CD1c-positive myeloid dendritic cell (primary cell): ENCODE measurements around the gene TM9SF1.
A peak's percentile ranks its signal among the peaks of the same experiment; 100 is the strongest.

Experiments
- DNase-seq: peaks from one replicate; pipeline ENCODE4 v3.0.0-alpha.2; 2016; ENCODE audit errors: extremely low spot score

TM9SF1 gene

DNA sequence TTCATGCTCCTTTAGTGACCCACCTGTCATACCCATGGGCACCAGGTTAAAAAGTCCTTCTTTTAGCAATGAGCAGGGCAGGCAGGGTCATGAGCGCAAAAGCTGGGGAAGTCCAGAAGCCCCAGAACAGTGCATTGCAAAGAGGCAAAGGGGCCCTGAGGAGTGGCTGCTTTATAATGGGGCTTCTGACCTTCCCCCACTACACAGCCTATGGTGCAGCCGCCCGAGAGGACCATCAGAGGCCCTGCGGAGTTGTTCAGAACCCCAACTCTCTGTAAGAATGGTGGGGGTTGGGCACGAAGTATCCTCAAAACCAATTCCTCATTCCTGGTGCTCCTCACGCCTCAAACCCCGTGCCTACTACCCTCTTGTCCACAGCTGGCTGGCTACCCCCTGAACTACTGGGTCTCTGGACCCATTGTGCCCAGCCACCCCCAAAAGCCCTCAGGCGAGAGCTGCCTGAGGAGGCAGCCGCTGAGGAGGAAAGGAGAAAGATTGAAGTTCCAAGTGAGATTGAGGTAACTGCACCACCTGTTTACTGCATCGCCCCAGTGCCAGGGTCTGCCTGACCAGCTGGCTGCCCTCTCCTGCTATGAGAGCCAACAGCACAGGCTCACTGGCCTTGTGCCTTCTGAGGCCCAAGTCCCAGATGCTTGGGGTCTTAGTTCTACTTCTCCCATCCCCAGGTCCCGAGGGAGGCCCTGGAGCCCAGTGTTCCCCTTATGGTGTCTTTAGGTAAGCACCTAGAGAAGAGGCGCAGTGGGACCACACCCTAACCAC, 16.7 kb downstream of the TM9SF1 start:
- DNase-seq = no peak

DNA sequence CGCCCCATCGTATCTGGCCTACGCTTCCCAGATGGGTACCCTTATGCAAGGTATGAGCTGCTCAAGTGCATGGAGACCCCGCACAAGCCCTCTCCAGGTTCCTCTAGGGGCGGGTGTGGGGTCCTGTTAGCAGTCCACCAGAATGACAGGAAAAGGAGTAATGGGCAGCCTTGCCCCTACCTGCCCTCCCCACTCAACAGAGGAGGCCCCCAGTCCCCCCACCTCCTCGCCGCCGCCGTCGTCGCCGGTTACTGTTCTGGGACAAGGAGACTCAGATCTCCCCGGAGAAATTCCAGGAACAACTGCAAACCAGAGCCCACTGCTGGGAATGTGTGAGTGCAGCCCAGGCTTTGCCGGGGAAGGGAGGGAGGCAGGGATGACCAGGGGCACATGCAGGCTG, 17.4 kb downstream of the TM9SF1 start:
- no peak for DNase-seq

DNA sequence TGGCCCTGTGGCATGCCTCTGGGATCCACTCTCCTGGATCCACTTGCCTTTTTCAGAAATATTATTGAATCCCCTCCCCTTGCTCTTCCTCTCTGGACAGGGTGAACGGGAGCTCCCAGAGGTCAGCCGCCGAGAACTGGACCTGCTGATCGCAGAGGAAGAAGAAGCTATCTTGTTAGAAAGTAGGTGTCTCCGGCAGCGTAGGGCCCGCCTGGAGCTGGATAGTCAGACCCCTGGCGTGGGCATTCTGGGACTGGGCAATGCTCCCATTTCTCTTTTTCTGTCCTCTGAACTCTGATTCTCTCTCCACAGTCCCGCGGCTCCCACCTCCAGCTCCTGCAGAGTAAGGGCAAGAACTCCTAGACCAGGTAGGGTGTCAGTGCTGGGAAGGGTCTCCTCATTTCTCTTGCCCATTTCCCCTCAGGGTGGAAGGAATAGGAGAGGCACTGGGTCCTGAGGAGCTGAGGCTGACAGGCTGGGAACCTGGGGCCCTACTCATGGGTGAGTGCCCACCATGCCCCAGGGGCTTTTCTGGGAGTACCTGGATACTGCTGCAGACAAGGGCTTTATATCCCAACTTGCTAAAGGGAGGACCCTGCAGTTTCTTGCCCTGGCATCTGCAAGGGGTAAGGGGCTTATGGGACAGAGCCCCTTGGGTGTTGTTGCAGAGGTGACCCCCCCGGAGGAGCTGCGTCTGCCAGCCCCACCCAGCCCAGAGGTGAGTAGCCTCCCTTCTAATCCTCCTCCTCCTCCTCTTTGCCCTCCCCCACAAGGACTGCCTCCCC, 18.0 kb downstream of the TM9SF1 start:
- no peak for DNase-seq

DNA sequence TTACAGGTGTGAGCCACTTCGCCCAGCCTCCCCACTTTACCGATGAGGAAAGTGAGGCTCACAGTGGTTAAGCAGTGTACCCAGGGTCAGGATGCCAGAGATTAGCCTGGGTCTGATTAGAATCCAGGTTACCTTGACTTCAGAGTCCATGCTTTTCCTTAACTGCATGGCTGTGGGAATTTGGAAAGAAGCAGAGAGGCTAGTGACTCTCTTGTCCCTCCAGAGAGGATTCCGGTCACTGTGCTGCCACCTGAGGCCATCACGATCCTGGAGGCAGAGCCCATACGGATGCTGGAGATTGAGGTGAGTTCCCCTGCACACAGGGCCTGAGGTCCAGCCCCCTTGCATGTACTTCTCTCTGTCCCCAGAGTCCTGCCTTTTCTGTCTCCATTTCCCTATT, 18.6 kb downstream of the TM9SF1 start:
- DNase-seq = no peak

DNA sequence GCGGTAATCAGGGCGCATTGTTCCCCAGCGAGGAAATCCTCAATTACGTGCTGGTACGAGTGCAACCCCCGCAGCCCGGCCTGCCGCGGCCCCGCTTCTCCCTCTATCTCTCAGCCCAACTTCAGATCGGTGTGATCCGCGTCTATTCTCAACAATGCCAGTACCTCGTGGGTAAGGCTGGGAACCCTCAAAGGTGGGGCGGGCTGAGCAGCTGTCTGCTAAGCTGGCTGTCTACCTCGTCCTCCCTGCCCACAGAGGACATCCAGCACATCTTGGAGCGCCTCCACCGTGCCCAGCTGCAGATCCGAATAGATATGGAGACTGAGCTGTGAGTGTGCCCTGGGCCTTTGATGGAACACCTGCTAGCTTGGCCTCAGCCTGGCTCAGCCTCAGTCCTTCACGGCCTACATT, 22.4 kb downstream of the TM9SF1 start:
- DNase-seq = no peak

DNA sequence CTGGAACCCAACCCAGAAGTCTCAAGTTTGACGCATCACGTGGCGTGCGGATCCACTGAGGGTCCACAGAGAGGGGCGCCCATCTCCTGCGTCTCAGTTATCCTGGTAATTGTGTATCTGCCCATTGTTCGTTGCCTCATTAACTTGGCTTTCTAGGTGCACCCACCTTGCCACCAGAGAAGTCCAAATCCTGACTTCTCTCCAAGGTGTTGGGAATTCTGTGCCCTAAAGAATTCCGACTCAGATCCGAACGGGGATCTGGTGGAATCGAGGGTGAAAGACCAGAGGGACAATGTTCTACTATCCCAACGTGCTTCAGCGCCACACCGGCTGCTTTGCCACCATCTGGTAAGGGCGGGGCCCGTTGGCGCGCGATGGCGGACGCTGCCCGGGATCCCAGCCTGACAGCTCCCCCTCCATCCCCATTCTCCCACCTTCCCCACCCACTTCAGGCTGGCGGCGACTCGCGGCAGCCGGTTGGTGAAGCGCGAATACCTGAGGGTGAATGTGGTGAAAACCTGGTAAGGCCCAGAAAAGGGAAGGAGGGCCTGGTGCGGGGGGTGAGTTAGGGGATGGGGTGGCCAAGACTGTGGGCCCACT, 22.9 kb downstream of the TM9SF1 start:
- no peak for DNase-seq

DNA sequence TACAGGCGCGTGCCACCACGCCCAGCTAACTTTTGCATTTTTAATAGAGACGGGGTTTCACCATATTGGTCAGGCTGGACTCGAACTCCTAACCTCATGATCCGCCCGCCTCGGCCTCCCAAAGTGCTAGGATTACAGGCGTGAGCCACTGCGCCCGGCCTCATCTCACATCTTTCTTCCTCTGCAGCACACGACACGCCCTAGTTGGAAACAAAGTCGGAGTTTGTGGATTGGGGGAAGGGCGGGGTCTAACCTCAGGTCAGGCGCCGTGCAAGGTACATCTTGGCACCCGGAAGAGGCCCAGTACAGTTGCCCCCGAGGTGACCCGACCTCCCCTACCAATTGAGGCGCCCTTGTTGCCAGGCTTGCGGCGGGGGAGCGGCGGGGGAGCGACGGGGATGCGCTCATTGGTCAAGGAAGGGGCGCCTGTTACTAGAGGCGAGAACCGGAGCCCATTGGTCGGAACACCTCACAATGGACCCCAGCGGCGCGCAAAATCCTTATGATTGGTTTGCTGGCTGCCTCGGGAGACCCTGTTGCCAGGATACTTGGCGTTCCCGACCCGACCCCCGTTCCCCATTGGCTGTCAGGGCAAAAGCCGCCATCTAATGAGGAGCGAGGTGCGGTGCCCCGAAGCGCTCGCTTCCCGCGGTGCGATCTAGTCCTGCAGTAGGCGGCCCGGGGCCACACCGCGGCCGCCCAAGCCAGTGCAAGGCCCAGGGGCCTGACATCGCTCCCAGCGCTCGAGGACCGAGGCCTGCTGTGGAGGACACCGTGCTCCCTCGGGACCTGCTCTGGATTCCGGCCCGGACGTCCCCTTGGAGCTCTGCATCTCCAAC, 23.6 kb downstream of the TM9SF1 start, which contains the start of gene REC8:
REC8 (plus strand) TSS at position 659 of the 839 bp plus-strand sequence. CDS start 473 bp downstream, outside the sequence.
- peak; percentile 33 for DNase-seq

DNA sequence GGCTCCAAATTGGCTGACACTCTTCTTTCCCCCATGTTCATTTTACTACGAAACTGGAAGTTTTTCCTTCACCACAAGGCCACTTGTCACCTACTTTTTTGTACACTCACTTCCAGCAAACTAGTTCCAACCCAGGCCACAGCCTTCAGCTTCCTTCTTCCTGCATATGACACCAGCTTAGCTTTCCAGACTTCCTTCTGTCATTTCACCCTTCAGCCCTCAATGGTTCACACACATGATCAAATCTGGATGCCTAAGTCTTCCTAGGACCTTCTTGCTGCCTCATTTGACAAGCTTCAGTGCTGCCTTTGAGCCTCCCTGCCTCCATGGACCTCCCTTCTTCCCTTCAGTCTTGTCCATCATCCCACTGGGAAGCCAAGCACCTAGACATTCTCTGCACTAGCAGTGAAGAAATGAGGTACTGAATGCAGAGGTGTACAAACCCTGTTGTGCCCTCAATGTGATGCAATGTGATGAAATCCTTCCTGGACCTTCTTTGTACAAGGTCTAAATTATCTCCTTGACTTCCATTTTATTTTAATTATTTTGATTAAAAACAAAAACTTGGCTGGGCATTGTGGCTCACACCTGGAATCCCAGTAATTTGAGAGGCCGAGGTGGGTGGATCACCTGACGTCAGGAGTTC, 27.6 kb downstream of the TM9SF1 start:
- DNase-seq = peak; percentile 59

DNA sequence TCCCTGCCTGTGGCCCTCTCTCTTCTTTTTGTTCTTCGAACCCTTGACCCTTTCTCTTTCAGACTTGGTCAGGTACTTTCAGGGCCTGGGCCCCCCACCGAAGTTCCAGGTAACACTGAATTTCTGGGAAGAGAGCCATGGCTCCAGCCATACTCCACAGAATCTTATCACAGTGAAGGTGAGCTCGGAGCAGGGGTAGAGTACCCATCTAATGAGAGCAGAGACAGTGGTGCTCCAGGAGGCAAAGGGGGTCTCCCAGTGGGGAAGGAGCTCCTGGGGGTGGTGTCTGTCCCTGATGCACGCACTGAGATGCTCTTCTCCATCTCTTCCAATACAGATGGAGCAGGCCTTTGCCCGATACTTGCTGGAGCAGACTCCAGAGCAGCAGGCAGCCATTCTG, 29.5 kb downstream of the TM9SF1 start:
- DNase-seq = no peak

DNA sequence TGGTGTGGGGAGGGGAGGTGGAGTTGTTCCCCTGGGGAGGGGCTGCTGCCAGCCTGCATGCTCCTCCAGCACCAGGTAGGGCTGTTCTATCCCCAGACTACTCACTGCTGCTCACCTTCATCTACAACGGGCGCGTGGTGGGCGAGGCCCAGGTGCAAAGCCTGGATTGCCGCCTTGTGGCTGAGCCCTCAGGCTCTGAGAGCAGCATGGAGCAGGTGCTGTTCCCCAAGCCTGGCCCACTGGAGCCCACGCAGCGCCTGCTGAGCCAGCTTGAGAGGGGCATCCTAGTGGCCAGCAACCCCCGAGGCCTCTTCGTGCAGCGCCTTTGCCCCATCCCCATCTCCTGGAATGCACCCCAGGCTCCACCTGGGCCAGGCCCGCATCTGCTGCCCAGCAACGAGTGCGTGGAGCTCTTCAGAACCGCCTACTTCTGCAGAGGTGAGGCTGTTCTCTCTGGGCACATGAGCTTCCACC, 30.7 kb downstream of the TM9SF1 start:
- DNase-seq = no peak

DNA sequence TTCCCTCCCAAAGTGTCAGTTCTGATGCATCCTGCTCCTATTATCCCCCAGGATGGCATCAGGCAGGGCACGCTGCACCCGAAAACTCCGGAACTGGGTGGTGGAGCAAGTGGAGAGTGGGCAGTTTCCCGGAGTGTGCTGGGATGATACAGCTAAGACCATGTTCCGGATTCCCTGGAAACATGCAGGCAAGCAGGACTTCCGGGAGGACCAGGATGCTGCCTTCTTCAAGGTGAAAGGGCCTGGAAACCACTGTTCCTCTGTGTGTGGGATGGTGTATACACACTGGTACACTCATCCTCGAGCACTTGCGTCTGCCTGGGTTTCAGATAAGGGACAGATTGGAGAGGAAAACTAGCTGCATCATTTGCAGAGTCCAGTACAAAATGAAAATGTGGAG, 33.1 kb downstream of the TM9SF1 start:
- DNase-seq = peak; percentile 13

DNA sequence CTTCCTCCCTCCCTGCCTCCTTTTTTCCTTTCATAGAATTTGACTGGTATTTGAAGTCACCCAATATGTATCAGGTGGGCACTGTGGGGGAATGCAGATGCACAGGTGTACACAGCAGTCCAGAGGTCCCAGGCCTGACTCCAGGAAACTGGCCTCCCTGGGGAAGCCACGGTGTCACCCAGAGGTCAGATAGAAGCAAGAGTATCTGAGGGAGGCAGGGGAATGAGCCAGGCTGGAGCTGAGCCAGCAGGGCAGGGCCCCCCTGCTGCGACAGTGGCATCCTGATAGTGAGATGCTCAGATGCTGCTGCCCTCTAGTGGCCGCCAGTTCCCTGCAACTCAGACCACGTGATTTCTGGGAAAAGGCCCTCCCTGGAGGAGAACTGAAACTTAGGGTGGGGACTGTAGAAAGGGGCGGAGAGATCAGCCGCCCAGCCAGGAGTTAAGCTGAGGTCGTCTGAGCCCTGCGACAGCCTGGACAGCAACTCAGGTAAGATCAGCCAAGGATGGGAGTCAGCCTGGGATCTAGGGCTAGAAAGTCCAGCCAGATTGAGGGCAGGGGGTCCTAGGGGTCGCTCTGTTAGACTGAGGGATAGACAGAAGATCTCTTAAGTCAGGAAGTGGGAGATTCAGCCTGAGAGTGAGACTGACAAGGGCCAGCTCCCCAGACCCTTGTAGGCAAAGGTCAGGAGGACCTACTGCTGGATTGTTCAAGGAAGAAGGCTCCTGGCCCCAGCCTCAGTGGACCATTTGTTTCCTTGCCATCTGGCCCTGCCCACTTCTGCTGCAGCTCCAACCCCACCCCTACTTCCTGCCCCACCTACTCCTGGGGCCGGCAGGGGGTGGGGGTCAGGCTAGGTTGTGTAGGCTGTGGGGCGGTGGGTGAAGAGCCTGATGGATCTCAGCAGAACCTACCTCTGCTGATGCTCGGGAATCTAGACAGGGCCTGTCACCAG, 34.1 kb downstream of the TM9SF1 start, which contains the start of gene IRF9:
IRF9 (plus strand) TSS at position 416 of the 955 bp plus-strand sequence. CDS start 880 bp downstream, outside the sequence.
- peak; percentile 98 for DNase-seq

DNA sequence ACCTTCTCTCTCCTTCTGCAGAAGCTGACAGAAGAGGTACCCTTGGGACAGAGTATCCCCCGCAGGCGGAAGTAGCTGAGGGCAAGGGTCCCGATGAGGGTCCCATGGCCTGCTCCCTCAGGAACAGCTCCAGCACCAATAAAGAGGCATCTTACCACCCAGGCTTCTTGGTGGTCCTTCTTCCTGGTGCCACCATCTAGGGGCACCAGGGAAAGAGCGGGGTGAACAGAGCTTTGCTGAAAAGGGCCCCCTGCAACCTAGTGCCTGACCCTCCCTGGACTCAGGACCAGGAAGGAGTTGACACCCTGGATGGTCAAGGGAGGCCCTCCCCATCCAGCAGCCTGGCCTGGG, 34.8 kb downstream of the TM9SF1 start:
- no peak for DNase-seq

DNA sequence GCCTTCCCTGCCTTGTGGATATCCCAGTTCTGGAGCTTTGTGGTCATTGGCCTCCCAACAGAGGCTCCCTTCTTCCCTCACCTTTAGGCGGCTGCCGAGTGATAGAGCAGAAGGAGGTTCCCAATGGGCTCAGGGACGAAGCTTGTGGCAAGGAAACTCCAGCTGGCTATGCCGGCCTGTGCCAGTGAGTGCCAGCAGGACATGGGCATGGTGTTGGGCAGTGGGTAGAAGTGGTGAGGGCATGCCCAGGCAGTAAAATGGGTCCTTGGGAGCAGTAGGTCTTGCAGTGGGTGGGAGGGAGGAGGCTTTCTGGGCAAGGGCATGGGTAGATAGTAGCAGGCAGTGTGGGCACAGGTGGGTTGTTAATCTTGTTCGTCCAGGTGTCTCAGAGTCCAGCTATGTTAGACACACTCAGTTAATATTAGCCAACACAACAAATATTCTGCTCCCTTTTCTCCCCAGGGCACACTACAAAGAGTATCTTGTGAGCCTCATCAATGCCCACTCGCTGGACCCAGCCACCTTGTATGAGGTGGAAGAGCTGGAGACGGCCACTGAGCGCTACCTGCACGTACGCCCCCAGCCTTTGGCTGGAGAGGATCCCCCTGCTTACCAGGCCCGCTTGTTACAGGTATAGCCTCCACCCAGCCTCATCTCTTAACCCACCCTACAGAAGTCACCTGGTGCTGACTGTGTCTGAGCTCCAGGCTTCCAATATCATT, 35.3 kb downstream of the TM9SF1 start:
- DNase-seq = no peak

DNA sequence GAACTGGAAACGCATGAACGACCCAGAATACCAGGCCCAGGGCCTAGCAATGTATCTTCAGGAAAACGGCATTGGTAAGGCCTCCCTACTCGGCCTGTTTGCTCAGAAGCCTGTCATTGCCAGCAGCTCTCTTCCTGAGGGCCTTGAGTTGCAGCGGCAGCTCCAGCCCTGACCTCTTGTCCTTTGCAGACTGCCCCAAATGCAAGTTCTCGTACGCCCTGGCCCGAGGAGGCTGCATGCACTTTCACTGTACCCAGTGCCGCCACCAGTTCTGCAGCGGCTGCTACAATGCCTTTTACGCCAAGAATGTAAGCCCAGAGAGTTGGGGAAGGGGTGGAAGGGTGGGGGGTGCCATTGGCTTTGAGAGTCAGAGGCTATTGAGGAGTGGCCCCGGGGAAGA, 37.9 kb downstream of the TM9SF1 start:
- DNase-seq = no peak

DNA sequence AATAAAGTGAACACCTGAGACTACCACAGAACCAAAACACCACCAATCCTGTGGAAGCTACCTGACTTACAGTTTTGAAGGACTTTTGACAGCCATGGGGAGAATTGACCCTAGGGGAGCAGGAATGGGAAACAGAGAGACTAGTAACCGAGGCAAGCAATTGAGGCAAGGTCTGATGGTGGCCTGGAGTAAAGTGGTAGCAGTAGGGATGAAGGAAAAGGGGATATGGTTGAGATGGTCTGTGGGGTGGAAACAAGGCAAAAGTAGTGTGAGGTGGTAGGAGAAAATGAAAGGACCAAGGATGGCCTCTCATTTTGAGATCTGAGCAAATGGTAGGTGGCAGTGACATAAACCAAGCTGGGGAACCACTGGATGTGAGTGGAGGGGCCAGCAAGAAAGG, 38.4 kb downstream of the TM9SF1 start:
- no peak for DNase-seq

DNA sequence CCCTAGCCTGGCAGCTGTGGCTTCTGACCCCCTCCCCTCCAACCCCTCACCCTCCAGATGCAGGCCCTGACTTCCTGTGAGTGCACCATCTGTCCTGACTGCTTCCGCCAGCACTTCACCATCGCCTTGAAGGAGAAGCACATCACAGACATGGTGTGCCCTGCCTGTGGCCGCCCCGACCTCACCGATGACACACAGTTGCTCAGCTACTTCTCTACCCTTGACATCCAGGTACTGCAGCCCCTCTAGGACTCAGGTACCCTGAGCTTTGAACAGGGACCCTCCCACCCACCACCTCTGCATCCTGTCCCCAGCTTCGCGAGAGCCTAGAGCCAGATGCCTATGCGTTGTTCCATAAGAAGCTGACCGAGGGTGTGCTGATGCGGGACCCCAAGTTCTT, 40.1 kb downstream of the TM9SF1 start:
- no peak for DNase-seq

DNA sequence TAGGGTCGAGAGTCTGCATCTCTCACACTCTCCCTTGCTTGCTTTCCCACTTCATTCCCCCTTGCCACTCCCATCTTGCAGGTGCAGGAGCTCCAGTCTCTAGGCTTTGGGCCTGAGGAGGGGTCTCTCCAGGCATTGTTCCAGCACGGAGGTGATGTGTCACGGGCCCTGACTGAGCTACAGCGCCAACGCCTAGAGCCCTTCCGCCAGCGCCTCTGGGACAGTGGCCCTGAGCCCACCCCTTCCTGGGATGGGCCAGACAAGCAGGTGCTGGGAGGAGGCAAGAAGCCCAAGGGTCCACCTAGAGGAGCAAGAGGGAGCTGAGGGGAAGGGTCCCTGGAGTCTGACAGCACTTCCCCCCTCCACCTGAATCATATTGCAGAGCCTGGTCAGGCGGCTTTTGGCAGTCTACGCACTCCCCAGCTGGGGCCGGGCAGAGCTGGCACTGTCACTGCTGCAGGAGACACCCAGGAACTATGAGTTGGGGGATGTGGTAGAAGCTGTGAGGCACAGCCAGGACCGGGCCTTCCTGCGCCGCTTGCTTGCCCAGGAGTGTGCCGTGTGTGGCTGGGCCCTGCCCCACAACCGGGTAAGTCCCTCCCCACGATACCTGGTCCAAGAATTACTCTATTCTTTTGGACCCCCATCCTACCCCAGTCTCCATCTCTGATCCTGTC, 43.7 kb downstream of the TM9SF1 start:
- DNase-seq = no peak

DNA sequence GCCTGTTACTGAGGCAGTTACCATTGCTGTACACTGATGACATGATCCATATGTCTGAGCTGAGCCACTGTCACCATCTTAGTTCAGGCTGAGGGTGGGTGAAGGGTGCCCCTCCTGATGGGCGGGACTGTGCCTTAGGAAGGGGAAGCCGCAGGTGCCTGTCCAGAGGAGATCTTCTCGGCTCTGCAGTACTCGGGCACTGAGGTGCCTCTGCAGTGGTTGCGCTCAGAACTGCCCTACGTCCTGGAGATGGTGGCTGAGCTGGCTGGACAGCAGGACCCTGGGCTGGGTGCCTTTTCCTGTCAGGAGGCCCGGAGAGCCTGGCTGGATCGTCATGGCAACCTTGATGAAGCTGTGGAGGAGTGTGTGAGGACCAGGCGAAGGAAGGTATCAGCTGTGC, 44.2 kb downstream of the TM9SF1 start:
- DNase-seq = no peak
